GM12865 (cell line): ENCODE measurements around the gene OR2D2.

Experiments used
- DNase-seq: peaks from one replicate; pipeline ENCODE4 v3.0.0; 2010; ENCODE audit warnings: low read depth
- H3K4me3 ChIP-seq: 2 replicates; pipeline ENCODE4 v1.5.1; 2011; ENCODE audit warnings: mild to moderate bottlenecking, low read depth, low read length, control low read depth
- CTCF ChIP-seq: IDR thresholded peaks from 2 replicates; pipeline ENCODE4 v1.5.1; 2011; ENCODE audit warnings: low read length, control low read depth, low read depth, inconsistent platforms; ENCODE audit not compliant: insufficient read depth; ENCODE audit errors: missing control alignments

Gene OR2D2

GRCh38 chr11:6892400-6892799, at the start of gene OR2D2:
TSS of gene OR2D2 (minus strand) at chr11:6892500. CDS start at chr11:6892500, 0 bp downstream.
- H3K4me3 ChIP-seq, result no peak within 1 kb of the TSS
- no peak for TF ChIP-seq CTCF
- no peak for DNase-seq

- H3K4me3 ChIP-seq, result no peak overlapping the region
- no peak for TF ChIP-seq CTCF
- no peak for DNase-seq
Measured at GRCh38 chr11:6941970-6942369, 49.7 kb upstream of the OR2D2 start.

GRCh38 chr11:6932145-6932544, 39.8 kb upstream of the OR2D2 start:
- no peak for TF ChIP-seq CTCF
- no peak for DNase-seq
- no peak overlapping the region for H3K4me3 ChIP-seq

- no peak overlapping the region for H3K4me3 ChIP-seq
- no peak for DNase-seq
- TF ChIP-seq CTCF, result no peak
Measured at GRCh38 chr11:6931146-6931713, 38.9 kb upstream of the OR2D2 start.

GRCh38 chr11:6928916-6929315, 36.6 kb upstream of the OR2D2 start:
- no peak for DNase-seq
- TF ChIP-seq CTCF, result no peak
- no peak overlapping the region for H3K4me3 ChIP-seq

- peak overlapping the region; percentile 88 for H3K4me3 ChIP-seq
- peak; percentile 72 for DNase-seq
Measured at GRCh38 chr11:6927030-6927617, 34.8 kb upstream of the OR2D2 start.

More at GRCh38 chr11:6927030-6927617, 34.8 kb upstream of the OR2D2 start:
- TF ChIP-seq CTCF, result no peak
